Head of caudate nucleus (tissue), 42 donors: Measurements from ENCODE around the gene SYTL2.
"Not testable (repeated sequence)": the region's sequence is repeated elsewhere in the genome, so short reads cannot be mapped to it uniquely, and the experiment has no call there.

ENCODE experiments used
- DNase-seq, 42 donors: peaks; one replicate each; pipeline versions ENCODE4 v3.0.0 to v3.0.0-alpha.2; 2020 to 2021; ENCODE audit warnings: mixed read lengths in 7 of 42
- intact Hi-C: fragments of 100-400 bp; cut with DNase I; formaldehyde crosslinking; loops from one replicate; pipeline ENCODE4 v1.15.0; 2022

The SYTL2 gene, protein sequence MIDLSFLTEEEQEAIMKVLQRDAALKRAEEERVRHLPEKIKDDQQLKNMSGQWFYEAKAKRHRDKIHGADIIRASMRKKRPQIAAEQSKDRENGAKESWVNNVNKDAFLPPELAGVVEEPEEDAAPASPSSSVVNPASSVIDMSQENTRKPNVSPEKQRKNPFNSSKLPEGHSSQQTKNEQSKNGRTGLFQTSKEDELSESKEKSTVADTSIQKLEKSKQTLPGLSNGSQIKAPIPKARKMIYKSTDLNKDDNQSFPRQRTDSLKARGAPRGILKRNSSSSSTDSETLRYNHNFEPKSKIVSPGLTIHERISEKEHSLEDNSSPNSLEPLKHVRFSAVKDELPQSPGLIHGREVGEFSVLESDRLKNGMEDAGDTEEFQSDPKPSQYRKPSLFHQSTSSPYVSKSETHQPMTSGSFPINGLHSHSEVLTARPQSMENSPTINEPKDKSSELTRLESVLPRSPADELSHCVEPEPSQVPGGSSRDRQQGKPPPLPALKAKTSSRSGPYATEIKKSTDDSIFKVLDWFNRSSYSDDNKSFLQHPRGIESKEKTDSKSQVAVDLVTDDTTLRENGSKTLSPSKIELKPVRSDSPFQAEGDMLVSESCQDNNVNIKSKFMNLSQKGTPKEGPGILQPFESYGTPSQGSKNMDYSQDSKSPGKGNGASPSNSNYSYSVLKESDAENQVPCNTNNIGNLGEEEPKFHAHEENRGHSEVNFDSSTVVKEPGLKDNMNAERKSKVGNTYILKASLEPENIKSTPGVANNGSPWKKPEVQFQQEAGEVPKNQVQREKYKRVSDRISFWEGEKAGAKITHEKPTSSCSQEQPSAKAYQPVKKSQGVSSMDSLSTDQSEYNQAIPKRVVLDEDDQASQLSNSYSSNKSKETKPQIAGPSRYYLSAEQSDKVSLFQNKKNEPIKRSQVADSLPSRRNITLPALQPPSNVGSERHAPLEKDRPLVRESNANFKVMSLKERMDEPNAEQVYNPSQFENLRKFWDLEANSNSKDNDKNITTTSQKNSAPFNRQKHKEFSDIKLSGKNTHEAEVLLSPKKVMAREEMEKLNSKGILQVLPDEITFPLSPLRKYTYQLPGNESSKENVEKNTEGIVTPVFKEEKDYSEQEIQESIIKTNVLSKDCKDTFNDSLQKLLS (N-terminal part only)

DNA sequence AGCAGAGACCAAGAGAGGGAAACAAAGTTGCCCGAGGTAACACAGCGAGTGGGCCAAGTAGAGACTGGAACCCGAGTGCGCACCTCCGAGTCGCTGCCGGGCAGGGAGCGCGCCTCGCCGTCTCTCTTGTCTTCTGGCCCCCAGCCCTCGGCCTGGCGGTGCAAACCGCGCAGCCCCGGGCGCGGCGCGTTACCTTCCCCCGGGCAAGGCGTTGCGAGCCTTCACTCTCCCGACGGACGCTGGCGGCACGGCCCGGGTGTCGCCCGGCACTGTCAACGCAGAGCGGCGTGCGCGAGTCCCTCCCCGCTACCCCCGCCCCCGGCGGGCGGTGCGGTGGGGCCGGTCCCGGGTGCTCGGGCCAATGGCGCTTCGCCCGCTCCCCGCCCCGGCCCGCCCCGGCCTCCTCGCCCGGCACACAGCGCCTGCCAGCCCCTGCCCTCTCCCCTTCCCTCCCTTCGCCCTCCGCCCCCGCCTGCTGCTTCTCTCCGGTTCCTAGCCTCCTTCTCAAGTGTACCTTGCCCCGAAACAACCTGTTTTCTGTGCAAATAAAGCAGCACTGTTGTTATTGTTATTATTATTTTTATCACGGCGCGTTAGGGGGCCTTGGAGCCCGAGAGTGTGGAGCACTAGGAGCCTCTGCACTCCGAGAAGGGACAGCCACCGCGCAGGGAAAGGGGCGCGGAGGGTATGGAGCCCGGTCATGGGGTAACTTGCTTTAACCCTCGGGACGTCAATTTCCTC lies at the start of gene SYTL2:
Gene SYTL2, minus strand, starts transcription at position 271 of the 741 bp plus-strand sequence. CDS start 53,416 bp downstream, outside the sequence.
- intact Hi-C loops, result no loop called here
- DNase-seq, result peak in 41 of 42 donors; percentile 52 to 89 (median 81)

DNA sequence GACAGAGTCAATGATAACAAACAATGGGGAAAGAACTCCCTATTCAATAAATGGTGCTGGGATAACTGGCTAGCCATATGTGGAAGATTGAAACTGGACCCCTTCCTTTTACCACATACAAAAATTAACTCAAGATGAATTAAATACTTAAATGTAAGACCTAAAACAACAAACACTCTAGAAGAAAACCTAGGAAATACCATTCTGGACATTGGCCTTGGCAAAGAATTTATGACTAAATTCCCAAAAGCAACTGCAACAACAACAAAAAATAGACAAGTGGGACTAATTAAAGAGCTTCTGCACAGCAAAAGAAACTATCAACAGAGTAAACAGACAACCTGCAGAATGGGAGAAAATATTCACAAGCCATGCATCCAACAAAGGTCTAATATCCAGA lies 48.6 kb upstream of the SYTL2 start:
- not testable (repeated sequence) for DNase-seq
- intact Hi-C loops, result loop anchor here (10.0 kb wide), 3 partner anchors 85 to 425 kb away; no protein-coding TSS in a partner anchor

DNA sequence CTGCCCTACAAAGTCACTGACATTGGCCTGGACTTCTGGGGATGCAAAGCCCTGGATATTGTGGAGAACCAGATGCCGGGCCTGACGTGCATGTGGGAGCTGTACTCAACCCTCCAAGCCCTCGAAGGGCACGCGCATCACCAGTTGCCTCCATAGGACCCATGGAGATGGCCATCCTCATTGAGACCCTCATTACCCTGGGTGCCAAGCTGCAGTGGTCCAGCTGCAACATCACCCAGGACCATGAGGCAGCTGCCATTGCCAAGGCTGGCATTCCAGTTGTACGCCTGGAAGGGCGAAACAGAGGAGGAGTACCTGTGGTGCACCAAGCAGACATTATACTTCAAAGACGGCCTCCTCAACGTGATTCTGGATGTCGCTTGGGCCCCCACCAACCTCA lies 46.2 kb upstream of the SYTL2 start:
- DNase-seq, result no peak
- intact Hi-C loops, result loop anchor here (10.0 kb wide), 3 partner anchors 88 to 428 kb away; no protein-coding TSS in a partner anchor

DNA sequence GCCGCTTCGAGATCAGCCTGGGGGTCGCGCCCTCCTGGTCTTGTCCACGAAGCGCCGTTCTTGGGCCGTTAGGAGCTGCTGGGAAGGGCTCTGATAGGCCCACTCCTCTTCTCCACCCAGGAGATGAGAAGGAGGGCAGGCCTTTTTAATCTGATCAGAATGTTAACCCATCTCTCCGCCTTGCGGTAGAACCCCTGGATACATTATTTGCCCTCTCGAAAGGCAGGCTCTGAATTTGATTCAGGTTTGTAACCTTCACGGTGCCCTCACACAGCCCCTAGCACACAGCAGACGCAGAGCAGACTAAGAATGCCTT lies 44.4 kb upstream of the SYTL2 start, which contains the start of gene CCDC83:
Gene CCDC83, plus strand, starts transcription at position 43 of the 316 bp plus-strand sequence. CDS start 9,741 bp downstream, outside the sequence.
- intact Hi-C loops, result loop anchor here (10.0 kb wide), 3 partner anchors 90 to 430 kb away; no protein-coding TSS in a partner anchor
- peak in 3 of 42 donors; percentile 7 to 12 (median 12) for DNase-seq

DNA sequence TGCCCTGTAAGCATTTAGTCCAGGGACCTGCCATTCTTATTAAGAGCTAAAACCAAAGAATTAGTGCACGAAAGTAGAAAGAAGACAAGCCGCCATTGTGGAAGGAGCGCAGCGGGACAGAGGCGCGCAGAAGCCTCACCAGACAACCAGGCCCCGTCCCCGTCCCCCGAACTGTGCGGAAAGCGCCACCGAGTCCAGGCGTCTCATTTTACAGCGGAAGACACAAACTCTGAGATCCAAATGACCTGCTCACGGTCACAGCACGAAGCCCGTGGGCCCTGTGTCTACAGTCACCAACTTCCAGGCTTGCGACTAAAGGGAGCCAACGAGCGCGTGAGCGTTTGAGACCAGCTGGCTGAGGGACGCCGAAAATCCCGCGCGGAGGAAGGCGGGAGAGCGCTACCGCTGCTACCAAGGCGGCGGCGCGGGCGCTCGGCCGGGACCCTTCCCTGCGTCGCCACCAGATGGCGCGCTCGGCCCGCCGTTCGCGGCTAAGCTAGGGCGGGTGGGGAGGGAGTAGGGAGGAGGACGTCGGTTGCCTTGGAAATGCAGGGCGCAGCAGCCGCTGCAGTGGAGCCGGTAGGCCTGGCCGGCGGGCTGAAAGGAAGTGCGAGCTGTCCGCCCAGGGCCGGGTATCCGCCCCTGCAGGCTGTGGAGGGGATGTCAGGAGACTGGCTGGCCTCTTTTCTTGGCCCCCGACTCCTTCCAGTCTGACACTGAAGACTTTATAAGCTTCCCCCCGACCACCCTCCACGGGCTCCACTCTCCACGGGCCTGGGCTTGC lies 43.8 kb upstream of the SYTL2 start:
- intact Hi-C loops, result loop anchor here (10.0 kb wide), 3 partner anchors 90 to 430 kb away; no protein-coding TSS in a partner anchor
- peak; percentile 76 to 95 (median 88) for DNase-seq

DNA sequence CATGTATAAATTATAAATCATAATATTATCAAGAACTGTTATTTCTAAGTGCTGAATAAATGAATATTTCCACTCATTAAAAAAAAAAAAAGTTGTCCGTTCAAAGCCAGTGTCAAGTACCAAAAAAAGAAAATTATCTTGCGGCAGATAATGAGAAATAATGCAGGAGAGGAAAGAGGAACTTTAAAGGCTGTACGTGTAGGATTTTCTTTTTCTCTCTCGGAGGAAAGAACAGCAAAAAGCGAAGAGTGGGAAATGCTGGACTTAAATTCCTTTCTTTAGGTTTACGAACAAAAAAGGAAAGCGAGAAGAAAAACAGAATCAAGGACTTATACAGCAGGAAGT lies 43.2 kb upstream of the SYTL2 start:
- intact Hi-C loops, result loop anchor here (10.0 kb wide), 3 partner anchors 91 to 431 kb away; no protein-coding TSS in a partner anchor
- no peak for DNase-seq

DNA sequence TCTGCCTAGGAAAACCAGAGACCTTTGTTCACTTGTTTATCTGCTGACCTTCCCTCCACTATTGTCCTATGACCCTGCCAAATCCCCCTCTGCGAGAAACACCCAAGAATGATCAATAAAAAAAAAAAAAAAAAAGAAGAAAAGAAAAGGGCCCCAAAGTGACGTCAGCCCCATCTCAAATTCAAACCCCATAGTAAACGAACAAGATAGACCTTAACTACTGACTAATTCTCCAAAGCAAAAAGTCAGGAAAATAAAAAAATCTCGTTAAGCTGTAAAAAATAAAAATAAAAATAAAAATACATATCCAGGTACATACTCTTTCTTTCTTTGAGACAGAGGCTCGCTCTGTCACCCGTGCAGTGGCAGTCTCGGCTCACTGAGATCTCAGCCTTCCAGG lies 42.6 kb upstream of the SYTL2 start:
- intact Hi-C loops, result loop anchor here (10.0 kb wide), 3 partner anchors 91 to 431 kb away; no protein-coding TSS in a partner anchor
- not testable (repeated sequence) for DNase-seq

DNA sequence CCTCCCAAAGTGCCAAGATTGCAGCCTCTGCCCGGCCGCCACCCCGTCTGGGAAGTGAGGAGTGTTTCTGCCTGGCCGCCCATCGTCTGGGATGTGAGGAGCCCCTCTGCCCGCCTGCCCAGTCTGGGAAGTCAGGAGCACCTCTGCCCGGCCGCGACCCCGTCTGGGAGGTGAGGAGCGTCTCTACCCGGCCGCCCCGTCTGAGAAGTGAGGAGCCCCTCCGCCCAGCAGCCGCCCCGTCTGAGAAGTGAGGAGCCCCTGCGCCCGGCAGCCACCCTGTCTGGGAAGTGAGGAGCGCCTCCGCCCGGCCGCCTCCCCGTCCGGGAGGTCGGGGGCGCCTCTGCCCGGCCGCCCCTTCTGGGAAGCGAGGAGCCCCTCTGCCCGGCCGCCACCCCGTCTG lies 41.8 kb upstream of the SYTL2 start:
- not testable (repeated sequence) for DNase-seq
- intact Hi-C loops, result loop anchor here (10.0 kb wide), 3 partner anchors 92 to 432 kb away; no protein-coding TSS in a partner anchor

DNA sequence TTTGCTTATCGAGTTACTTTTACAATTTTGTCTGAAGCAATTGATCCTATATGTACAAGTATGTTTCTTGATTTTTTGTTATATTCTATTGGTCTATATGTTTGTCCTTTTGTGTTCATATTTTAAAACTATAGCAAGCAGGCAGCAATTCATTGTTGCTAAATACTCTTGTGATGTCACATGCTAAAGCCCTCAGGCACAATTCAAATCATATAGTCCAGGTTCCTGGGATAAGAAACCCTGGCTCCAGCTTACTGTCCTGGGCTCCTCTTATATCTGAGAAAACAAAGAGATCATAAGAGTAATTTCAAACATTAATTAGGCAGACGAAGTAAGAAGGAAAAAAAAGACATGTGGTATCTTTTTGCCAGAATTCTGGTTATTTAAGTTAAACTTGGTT lies 37.6 kb upstream of the SYTL2 start:
- no peak for DNase-seq
- intact Hi-C loops, result no loop called here

DNA sequence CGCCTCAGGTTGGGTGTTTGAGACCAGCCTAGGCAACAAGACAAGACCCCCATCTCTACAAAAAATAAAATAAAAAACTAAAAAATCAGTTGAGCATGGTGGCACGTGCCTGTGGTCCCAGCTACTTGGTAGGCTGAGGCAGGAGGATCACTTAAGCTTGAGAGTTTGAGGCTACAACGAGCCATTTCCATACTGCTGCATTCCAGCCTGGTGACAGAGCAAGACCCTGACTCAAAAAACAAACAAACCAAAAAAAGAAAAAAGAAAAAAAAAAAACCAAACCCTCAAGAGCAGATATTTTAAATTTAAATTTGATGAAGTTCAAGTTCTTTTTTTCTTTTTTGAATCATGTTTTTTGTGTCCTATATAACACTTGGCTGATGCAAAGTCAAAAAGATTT lies 37.1 kb upstream of the SYTL2 start:
- intact Hi-C loops, result no loop called here
- no peak for DNase-seq

DNA sequence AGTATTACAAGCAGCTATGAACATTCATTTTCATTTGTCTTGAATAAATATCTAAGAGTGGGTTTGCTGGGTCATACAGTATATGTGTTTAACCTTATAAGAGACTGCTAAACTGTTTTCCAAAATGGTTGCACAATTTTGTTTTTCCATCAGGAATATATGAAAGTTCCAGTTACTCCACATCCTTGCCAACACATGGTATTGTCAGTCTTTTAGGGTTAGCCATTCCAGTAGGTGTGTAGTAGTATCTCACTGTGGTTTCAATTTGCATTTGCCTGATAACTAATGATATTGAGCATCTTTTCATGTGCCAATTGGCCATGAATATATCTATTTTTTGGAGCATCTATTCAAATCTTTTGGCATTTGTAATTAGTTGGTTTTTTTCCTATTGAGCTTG lies 36.5 kb upstream of the SYTL2 start:
- intact Hi-C loops, result no loop called here
- no peak for DNase-seq

DNA sequence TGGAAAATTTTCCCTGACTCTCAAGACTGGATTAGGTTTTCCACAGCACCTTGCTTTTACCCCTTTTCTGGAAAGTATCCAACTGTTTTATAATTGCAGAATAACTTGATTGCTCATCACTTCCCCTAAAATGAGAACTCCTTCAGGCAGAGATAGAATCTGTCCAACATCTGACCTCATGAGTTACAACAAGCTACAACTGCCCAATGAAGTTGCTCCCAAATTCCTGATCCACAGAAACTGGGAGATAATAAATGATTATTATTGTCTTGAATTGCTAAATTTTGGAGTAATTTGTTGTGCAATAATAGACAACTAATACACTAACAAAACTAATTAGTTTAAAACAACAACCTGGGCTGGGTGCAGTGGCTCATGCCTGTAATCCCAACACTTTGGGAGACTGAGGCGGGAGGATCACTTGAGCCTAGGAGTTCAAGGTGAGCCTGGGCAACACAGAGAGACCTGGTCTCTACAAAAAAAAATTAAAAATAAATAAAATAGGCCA lies 34.2 kb upstream of the SYTL2 start:
- intact Hi-C loops, result no loop called here
- no peak for DNase-seq

DNA sequence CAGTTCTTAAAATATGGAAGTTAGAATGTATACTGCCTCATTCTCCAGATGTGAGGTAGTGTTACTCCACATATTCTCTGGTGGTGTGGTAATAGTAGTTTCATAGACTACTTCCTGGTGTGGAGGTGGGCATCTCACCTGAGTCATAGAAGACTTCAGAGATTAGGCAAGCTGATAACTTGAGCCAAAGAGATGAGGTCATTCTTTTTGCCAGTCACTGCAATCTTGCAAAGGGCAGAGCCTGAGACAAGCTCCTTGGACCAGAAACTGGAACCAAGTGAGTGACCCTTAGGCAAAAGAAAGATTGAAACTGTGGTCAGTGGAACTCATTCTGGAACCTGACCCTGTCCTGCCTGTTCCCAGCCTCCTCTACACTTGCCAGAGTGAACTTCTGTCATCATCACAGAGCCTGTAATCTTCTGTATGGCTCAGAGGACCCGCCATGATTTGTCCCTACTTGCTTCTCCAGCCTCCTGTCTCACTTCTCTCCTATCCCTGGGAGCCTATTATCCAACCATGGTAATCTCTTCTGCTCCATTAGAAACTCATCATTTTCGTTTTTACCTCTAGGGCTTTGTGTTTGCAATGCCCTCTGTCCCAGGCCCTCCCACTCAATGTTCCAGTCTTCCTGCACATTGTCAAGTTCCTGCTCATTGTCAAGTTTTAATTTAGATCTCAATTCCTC lies 33.6 kb upstream of the SYTL2 start:
- DNase-seq, result no peak
- intact Hi-C loops, result no loop called here

DNA sequence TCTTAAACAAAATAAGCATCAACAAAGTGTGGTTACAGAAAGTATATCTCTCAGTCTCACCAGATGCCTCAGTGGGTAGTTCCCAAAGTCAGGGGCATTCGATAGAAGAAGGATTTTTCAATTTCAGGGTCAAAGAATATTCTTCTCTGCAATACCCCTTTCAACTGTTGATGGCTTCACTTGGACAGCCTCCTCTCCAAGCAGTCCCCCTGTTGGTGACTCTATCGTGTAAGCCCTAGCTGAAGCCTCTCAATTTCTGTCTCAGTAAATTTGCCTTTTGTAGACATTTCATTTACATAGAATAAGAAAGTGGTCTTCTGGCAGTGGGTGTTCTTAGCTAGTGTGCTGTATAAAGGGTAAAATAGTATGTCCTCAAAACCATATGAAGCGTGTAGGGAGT lies 33.0 kb upstream of the SYTL2 start:
- DNase-seq, result no peak
- intact Hi-C loops, result no loop called here

DNA sequence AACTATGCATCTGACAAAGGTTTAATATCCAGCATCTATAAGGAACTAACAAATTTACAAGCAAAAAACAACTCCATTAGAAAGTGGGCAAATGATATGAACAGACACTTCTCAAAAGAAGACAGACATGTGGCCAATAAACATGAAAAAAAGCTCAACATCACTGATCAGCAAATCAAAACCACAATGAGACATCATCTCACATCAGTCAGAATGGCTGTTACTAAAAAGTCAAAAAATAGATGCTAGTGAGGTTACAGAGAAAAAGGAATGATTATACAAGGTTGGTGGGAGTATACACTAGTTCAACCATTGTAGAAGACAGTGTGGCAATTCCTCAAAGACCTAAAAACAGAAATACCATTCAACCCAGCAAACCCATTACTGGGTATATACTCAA lies 30.0 kb upstream of the SYTL2 start:
- intact Hi-C loops, DNase-seq: not testable (repeated sequence)

DNA sequence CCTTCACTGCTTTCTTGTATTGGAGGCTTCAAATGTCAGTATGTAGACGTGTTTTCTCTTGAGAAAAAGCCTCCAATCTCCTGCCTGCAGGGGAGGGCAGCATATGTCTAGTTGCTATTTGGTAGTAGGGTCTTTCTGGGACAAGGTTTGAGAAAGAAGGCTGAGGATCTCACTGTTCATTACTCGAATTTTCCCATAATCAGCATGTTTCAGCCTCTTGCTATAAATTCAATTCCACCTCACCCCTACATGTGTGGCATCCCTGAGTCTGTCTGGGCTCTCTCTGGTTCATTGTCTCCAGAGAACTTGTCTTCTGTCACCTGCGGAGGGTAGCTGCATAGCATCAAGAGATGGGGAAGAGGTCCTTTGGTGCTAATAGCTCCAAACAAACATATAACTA lies 24.8 kb upstream of the SYTL2 start:
- intact Hi-C loops, result no loop called here
- DNase-seq, result no peak

DNA sequence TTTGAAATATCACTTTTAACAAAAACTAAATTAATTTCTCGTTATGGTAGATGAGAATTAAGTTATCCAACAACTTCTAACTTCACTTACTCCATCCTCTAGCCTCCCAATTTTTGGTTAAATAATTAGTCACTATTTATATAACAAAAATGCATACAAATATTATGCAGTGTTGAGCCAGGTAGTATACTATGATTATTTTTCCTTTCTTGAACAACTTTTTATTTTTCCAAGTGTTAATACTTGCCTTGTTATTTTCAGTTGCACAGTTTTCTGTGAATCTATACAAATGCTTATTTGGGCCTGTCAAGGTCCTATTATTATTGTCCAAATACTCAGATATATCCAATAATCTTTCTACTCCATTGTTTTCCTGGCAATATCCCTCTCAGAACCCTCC lies 24.3 kb upstream of the SYTL2 start:
- no peak for DNase-seq
- intact Hi-C loops, result no loop called here
